Mucosa of descending colon (tissue), 3 donors: Measurements from ENCODE around the gene SPTAN1. TPM values are rescaled to one million over a fixed set of nuclear protein-coding genes. Genes with fewer than 3 reads are reported as not detected.

Experiments used
- ATAC-seq: fragments of 200-7000 bp; cut with Tn5 transposase; one replicate; pipeline ENCODE4 v1.9.1; 2020; ENCODE audit warnings: mild to moderate bottlenecking, moderate library complexity
- DNase-seq, 3 donors: peaks; one replicate each; pipeline ENCODE4 v3.0.0-alpha.2; 2020
- H3K36me3 ChIP-seq: fragments of 200-600 bp; one replicate; pipeline ENCODE4 v1.8.0; 2021; ENCODE audit warnings: low read depth, mild to moderate bottlenecking
- H3K4me1 ChIP-seq: fragments of 200-600 bp; one replicate; pipeline ENCODE4 v1.8.0; 2021; ENCODE audit warnings: low read depth, mild to moderate bottlenecking
- H3K4me3 ChIP-seq: fragments of 200-600 bp; one replicate; pipeline ENCODE4 v1.8.0; 2021; ENCODE audit warnings: mild to moderate bottlenecking
- H3K9me3 ChIP-seq: fragments of 200-600 bp; one replicate; pipeline ENCODE4 v1.8.0; 2021; ENCODE audit warnings: mild to moderate bottlenecking
- intact Hi-C, 2 donors: fragments of 100-400 bp; cut with DNase I in 1 of 2; cut with micrococcal nuclease in 1 of 2; formaldehyde crosslinking; loops; one replicate each; pipeline versions ENCODE4 v1.11.0 to v1.11.1; 2022; cut with DNase I, micrococcal nuclease
- total RNA-seq, 3 donors: library from RNA; stranded (reverse); fragmentation: NEBNext Ultra II Directional in 2 of 3; extraction: Animal tissue kit (Norgen Biotek cat#: 25700) in 2 of 3; gene quantifications; one replicate each; pipeline versions ENCODE4 v1.2.1 to v1.2.4, GENCODE V29; 2021 to 2023
- TF ChIP-seq, protein P1 (sequence below): fragments of 200-600 bp; IDR thresholded peaks from one replicate; pipeline ENCODE4 v1.8.0; 2022; ENCODE audit warnings: antibody characterized with exemption, mild to moderate bottlenecking
- donor health status: DM: no; HTN: no; CAD: no; lungs with moderate emphysema.
- donor health status: DM: no; HTN: no; CAD: no.
- donor health status: DM: no; HTN: yes; CAD: no.

SPTAN1 gene
- total RNA-seq, 3 donors from 2014 or later = 235 to 322 (median 321) TPM

DNA sequence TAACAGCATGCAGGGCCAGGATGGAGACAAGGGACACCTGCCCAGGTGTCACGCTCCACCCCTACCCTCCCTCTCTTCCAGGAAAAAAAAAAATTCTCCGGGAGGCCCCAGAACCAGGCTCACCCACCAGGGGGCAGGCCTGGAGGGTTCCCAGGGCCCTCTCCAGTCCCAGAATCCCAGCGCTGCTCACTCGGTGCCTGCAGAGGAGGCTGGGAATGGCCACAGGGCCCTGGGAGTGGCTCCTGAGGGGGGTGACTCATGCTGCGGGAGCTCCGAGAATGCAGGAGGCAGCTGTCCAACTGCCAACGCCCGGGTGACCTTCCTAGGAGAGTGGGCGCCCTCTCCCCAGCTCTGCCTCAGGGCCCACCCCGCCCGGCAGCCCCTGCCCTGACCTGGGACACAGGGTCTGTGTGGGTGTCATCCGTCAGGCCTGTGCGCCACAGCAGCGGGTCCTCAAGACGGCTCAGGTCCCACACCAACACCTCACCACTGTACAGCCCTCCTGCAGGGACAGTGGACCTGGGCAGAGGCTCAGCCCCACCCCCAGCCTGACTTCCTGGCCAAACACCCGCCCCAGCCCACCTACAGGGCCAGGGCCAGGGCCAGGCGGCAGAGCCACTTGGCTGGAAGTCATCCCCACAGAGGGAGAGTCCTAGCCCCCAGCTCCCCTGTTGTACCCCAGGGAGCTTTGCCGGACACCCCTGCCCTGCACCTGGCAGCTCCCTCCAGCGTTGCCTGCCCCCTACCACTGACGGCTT, 83.1 kb downstream of the SPTAN1 start:
- H3K36me3 ChIP-seq = peaks cover 12% of the 10 kb centered on the region
- H3K4me1 ChIP-seq = peaks cover 18% of the 10 kb centered on the region
- ATAC-seq (peak; percentile 93), DNase-seq (peak; percentile 86 to 93 (median 92))
- no peaks in the 10 kb centered on the region for H3K9me3 ChIP-seq
- TF ChIP-seq, protein P1, sequence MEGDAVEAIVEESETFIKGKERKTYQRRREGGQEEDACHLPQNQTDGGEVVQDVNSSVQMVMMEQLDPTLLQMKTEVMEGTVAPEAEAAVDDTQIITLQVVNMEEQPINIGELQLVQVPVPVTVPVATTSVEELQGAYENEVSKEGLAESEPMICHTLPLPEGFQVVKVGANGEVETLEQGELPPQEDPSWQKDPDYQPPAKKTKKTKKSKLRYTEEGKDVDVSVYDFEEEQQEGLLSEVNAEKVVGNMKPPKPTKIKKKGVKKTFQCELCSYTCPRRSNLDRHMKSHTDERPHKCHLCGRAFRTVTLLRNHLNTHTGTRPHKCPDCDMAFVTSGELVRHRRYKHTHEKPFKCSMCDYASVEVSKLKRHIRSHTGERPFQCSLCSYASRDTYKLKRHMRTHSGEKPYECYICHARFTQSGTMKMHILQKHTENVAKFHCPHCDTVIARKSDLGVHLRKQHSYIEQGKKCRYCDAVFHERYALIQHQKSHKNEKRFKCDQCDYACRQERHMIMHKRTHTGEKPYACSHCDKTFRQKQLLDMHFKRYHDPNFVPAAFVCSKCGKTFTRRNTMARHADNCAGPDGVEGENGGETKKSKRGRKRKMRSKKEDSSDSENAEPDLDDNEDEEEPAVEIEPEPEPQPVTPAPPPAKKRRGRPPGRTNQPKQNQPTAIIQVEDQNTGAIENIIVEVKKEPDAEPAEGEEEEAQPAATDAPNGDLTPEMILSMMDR = peak; percentile 72
- intact Hi-C loops = no loop called here
- H3K4me3 ChIP-seq = no peak overlapping the region

DNA sequence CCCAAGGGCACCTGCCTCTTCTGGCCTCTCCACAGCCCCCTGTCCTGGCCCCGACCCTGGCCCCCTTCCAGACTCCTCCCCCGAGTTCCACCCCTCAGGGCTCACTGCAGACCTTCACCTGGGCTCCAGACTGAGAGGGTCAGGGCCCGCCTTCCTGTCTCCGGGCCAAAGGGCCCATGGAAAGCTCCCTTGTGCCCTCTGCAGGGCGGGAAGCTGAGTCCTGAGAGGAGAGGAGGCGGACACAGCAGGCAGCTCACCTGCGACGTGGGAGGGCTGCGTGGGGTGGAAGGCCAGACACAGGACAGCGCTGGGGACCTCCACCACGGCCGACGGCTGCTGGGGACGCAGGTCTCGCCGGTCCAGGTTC, 83.6 kb downstream of the SPTAN1 start:
- Histone ChIP-seq H3K36me3 (peaks cover 12% of the 10 kb centered on the region), H3K4me3 (no peak overlapping the region), H3K4me1 (peaks cover 18% of the 10 kb centered on the region), H3K9me3 (no peaks in the 10 kb centered on the region)
- TF ChIP-seq, protein P1 = no peak
- intact Hi-C loops = no loop called here
- peak; percentile 77 to 82 (median 80) for DNase-seq
- ATAC-seq = peak; percentile 76

DNA sequence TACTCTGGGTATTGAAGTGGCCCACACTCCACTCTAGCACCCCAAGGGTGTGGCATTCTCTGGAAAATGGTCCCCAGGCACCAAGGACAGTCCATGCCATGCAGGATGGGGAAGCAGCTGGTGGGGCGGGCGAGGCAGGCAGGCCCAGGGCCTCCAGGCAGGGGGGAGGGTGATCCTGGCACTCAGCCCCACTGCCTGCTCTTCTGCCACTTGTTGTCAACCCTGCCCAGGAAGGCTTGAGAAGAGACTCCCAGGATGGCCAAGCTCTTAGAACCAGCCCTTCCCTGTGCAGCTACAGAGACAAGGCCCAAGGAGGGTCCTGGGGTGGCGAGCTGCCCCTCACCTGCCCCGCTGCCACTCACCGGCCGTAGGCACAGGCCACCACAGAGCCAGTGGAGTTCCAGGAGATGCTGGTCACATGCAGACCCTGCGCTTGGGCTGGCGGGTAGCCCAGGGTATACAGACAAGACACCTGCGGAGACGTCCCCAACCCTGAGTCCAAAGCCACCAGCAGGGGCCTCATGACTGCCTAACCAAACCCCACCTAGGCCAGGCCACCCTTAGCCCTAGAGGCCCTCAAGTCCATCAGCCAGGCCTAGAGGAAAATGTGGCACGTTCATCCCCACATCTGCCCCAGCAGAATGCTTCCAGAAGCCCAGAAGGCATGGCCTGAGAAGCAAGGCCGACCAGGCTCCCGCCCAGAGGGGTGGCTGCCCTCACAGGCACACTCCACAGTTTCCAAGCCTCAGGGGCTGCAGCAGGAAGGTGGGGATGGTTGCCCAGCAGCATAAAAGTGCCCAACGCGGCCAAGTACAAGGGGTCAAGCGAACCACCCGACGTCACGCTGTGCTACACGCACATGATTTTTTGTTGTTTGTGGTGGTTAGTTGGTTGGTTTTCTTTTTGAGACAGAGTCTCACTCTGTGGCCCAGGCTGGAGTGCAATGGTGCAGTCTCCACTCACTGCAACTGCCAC, 84.5 kb downstream of the SPTAN1 start:
- ATAC-seq = no peak
- DNase-seq = no peak
- intact Hi-C loops = no loop called here
- H3K36me3 ChIP-seq = peaks cover 12% of the 10 kb centered on the region
- H3K4me1 ChIP-seq = peaks cover 18% of the 10 kb centered on the region
- TF ChIP-seq, protein P1 = no peak
- no peaks in the 10 kb centered on the region for H3K9me3 ChIP-seq
- no peak overlapping the region for H3K4me3 ChIP-seq

DNA sequence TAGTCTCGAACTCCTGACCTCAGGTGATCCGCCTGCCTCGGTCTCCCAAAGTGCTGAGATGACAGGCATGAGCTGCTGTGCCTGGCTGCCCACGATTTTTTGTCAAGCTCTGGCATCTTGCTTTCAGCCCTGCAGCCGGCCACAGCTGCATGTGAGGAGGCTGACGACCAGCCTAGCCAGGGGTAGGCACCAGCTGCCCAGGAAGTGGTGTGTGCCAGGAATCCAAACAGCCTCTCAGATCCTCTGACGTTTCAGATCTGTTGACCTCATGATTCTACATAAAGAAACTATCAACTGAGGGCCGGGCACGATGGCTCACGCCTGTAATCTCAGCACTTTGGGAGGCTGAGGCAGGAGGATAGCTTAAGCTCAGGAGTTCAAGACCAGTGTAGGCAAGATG, 85.3 kb downstream of the SPTAN1 start:
- ATAC-seq (no peak), DNase-seq (no peak)
- TF ChIP-seq, protein P1 = no peak
- Histone ChIP-seq H3K4me3 (no peak overlapping the region), H3K4me1 (peaks cover 18% of the 10 kb centered on the region), H3K9me3 (no peaks in the 10 kb centered on the region), H3K36me3 (peaks cover 6% of the 10 kb centered on the region)
- intact Hi-C loops = no loop called here

DNA sequence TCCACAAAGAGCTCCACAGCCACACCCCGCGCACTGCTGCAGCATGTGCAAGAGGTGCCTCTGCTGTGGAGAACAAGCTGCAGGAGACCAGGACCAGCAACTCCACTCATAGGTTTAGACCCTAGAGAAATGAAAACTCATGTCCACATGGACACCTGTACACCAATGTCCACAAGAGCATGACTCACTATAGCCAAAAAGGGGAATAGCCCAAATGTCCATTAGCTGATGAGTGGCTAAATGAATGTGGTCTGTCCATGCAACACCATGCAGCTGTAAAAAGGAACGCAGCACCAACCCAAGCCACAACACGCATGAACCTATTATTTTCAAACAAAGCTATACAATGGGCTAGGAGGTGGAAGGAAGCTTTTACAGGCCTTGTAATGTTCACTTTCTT, 86.2 kb downstream of the SPTAN1 start:
- peaks cover 18% of the 10 kb centered on the region for H3K4me1 ChIP-seq
- H3K36me3 ChIP-seq = no peaks in the 10 kb centered on the region
- no peak overlapping the region for H3K4me3 ChIP-seq
- TF ChIP-seq, protein P1 = no peak
- no peaks in the 10 kb centered on the region for H3K9me3 ChIP-seq
- intact Hi-C loops = no loop called here
- no peak for ATAC-seq
- no peak for DNase-seq
